GM23338 (cell line): ENCODE data around the gene TOB2. TPM values are rescaled to one million over a fixed set of nuclear protein-coding genes. Genes with fewer than 3 reads are reported as not detected.

ENCODE experiments used
- ATAC-seq: fragments of 200-7000 bp; cut with Tn5 transposase; 3 replicates; pipeline ENCODE4 v1.9.1; 2020
- DNase-seq: peaks from one replicate; pipeline ENCODE4 v3.0.0-alpha.2; 2015; ENCODE audit warnings: low spot score
- H2AFZ ChIP-seq: fragments of 200-600 bp; sonication (generic); 2 replicates; pipeline ENCODE4 v1.8.0; 2016; ENCODE audit warnings: antibody characterized with exemption, mild to moderate bottlenecking, moderate library complexity
- H3F3A ChIP-seq: fragments of 200-600 bp; sonication (generic); replicated peaks from 2 replicates; pipeline ENCODE4 v1.8.0; 2017; ENCODE audit warnings: antibody characterized with exemption, mixed run types, low read depth
- H3K27ac ChIP-seq: fragments of 200-600 bp; sonication (generic); 2 replicates; pipeline ENCODE4 v1.6.1; 2016; ENCODE audit warnings: low read depth
- H3K27me3 ChIP-seq: fragments of 200-600 bp; sonication (generic); 2 replicates; pipeline ENCODE4 v1.8.0; 2016; ENCODE audit warnings: mild to moderate bottlenecking, mixed run types, moderate library complexity; ENCODE audit not compliant: insufficient read depth
- H3K36me3 ChIP-seq: fragments of 200-600 bp; sonication (generic); 2 replicates; pipeline ENCODE4 v1.8.0; 2016; ENCODE audit warnings: mild to moderate bottlenecking; ENCODE audit not compliant: insufficient read depth
- H3K4me1 ChIP-seq: fragments of 200-600 bp; sonication (generic); 2 replicates; pipeline ENCODE4 v1.8.0; 2016; ENCODE audit warnings: mild to moderate bottlenecking, moderate library complexity; ENCODE audit not compliant: insufficient read depth
- H3K4me2 ChIP-seq: fragments of 200-600 bp; sonication (generic); 2 replicates; pipeline ENCODE4 v1.7.1; 2017; ENCODE audit warnings: mixed run types
- H3K4me3 ChIP-seq: fragments of 200-600 bp; sonication (generic); 2 replicates; pipeline ENCODE4 v1.6.1; 2016; ENCODE audit warnings: mixed run types
- H3K79me2 ChIP-seq: fragments of 200-600 bp; sonication (generic); replicated peaks from 2 replicates; pipeline ENCODE4 v1.8.0; 2017; ENCODE audit warnings: mild to moderate bottlenecking; ENCODE audit not compliant: insufficient read depth
- H3K9me2 ChIP-seq: fragments of 200-600 bp; sonication (generic); 2 replicates; pipeline ENCODE4 v1.8.0; 2017; ENCODE audit not compliant: insufficient read depth
- H4K20me1 ChIP-seq: fragments of 200-600 bp; sonication (generic); replicated peaks from 2 replicates; pipeline ENCODE4 v1.8.0; 2017; ENCODE audit warnings: mild to moderate bottlenecking; ENCODE audit not compliant: insufficient read depth
- H3K27ac Mint-ChIP-seq: 2 replicates; pipeline ENCODE4 v1.8.0; 2020; ENCODE audit warnings: inconsistent platforms, mild to moderate bottlenecking, moderate library complexity, mixed read lengths
- H3K27me3 Mint-ChIP-seq: 3 replicates; pipeline ENCODE4 v1.8.0; 2022; ENCODE audit warnings: low read depth, mild to moderate bottlenecking, moderate library complexity, mixed read lengths, inconsistent platforms; ENCODE audit not compliant: insufficient read depth, poor library complexity
- H3K36me3 Mint-ChIP-seq: 3 replicates; pipeline ENCODE4 v1.8.0; 2021; ENCODE audit warnings: low read depth, mild to moderate bottlenecking, inconsistent platforms, moderate library complexity, mixed read lengths
- H3K4me1 Mint-ChIP-seq: 3 replicates; pipeline ENCODE4 v1.8.0; 2020; ENCODE audit warnings: mild to moderate bottlenecking, inconsistent platforms, mixed read lengths
- H3K4me3 Mint-ChIP-seq: 3 replicates; pipeline ENCODE4 v1.8.0; 2021; ENCODE audit warnings: moderate library complexity, mild to moderate bottlenecking, inconsistent platforms, mixed read lengths
- H3K9me3 Mint-ChIP-seq: 3 replicates; pipeline ENCODE4 v1.8.0; 2020; ENCODE audit warnings: moderate library complexity, mild to moderate bottlenecking, inconsistent platforms, mixed read lengths
- CREB1 ChIP-seq: fragments of 250-450 bp; sonication (Bioruptor Pico); IDR thresholded peaks from 2 replicates; pipeline ENCODE4 v1.5.0; 2020; ENCODE audit warnings: low read depth, mild to moderate bottlenecking, moderate library complexity
- EZH2 ChIP-seq: fragments of 200-600 bp; sonication (generic); IDR thresholded peaks from one replicate; pipeline ENCODE4 v1.8.0; 2017; ENCODE audit warnings: antibody characterized with exemption, mild to moderate bottlenecking, low read depth; ENCODE audit not compliant: unreplicated experiment
- EZH2phosphoT487 ChIP-seq: fragments of 200-600 bp; sonication (generic); IDR thresholded peaks from one replicate; pipeline ENCODE4 v1.8.1; 2018; ENCODE audit warnings: antibody characterized with exemption; ENCODE audit not compliant: unreplicated experiment
- JUNB ChIP-seq: IDR thresholded peaks from one replicate; pipeline ENCODE4 v1.6.1; 2016; ENCODE audit warnings: antibody characterized with exemption; ENCODE audit not compliant: unreplicated experiment
- NANOG ChIP-seq: IDR thresholded peaks from 2 replicates; pipeline ENCODE4 v1.6.1; 2016; ENCODE audit warnings: antibody characterized with exemption, borderline replicate concordance
- POLR2AphosphoS5 ChIP-seq: IDR thresholded peaks from 2 replicates; pipeline ENCODE4 v1.6.1; 2016; ENCODE audit warnings: antibody characterized with exemption, low read depth
- STAT1 ChIP-seq: IDR thresholded peaks from one replicate; pipeline ENCODE4 v1.6.1; 2016; ENCODE audit warnings: antibody characterized with exemption; ENCODE audit not compliant: unreplicated experiment
- ZNF114 ChIP-seq: fragments of 250-450 bp; sonication (Bioruptor Pico); IDR thresholded peaks from 2 replicates; pipeline ENCODE4 v1.5.0; 2020; ENCODE audit warnings: mild to moderate bottlenecking, moderate library complexity
- ZNF331 ChIP-seq: fragments of 250-450 bp; sonication (Bioruptor Pico); IDR thresholded peaks from 2 replicates; pipeline ENCODE4 v1.5.0; 2020; ENCODE audit warnings: low read depth, mild to moderate bottlenecking, moderate library complexity
- polyA plus RNA-seq: library from polyadenylated mRNA; unstranded; fragments of >200 nt; fragmentation: Nextera tagmentation; extraction: Ambion mirVana; gene quantifications from 2 replicates; pipeline ENCODE4 v1.2.1, GENCODE V29; 2016
- total RNA-seq: library from RNA; depleted of rRNA; stranded (reverse); fragments of >200 nt; shearing (Covaris generic); gene quantifications from 2 replicates; pipeline ENCODE4 v1.2.3, GENCODE V29; 2014
- TF ChIP-seq, protein P1 (sequence below): IDR thresholded peaks from one replicate; pipeline ENCODE4 v1.6.1; 2018; ENCODE audit warnings: antibody characterized with exemption; ENCODE audit not compliant: unreplicated experiment
- TF ChIP-seq, protein P2 (sequence below), 2 experiments: fragments of 200-600 bp in 1 of 2; sonication (generic) in 1 of 2; conservative IDR thresholded peaks; 2 replicates each; pipeline versions ENCODE4 v1.5.1 to v1.6.1; 2016 to 2017; ENCODE audit warnings: antibody characterized with exemption in 2 of 2, low read depth in 2 of 2, mild to moderate bottlenecking in 2 of 2, moderate library complexity in 1 of 2
- TF ChIP-seq, protein P3 (sequence below): fragments of 250-450 bp; sonication (Bioruptor Pico); IDR thresholded peaks from 2 replicates; pipeline ENCODE4 v1.5.0; 2020; ENCODE audit warnings: mild to moderate bottlenecking, moderate library complexity
- TF ChIP-seq, protein P4 (sequence below): IDR thresholded peaks from 2 replicates; pipeline ENCODE4 v1.6.1; 2016; ENCODE audit warnings: antibody characterized with exemption

The TOB2 gene
- total and polyA plus RNA-seq, 2 experiments from 2014 or later = 27.3 to 47.2 TPM

DNA sequence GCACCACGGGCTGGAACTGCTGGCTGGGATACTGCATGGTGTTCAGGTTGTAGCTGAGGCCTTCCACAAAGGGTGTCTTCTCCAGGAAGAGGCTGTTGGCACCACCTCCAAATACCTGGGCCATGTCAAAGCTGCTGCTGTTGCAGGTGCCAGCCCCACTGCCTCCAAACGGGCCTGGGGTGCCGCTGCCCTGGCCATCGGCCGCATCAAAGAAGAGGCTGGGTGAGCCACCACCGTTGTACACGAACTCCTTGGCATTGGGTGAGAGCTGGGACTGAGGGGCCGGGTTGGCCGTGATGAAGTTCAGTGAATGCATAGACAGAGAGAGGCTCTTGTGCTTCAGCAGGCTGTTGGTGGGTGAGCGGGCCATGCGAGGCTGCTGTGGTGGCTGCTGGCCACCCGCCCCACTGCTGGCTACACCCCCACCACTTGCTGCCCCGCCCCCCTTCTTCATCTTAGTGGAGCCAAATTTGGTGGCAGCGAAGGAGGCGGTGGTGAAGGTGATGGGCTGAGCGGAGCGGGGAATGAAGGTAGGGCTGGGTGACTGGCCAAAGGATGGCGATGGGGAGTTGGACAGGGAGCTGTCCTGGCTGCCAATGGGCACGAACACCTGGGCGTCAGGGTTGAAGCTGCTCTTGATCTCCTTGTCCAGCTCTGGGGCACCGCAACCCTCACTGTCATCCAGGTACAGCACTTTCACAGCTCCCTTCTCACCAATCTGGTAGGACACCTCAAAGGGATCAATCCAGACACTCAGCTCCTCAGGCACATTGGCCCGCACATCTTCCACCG lies 10.1 kb downstream of the TOB2 start:
- H3K4me1 ChIP-seq = no peaks in the 10 kb centered on the region
- no peaks in the 10 kb centered on the region for H3K27me3 Mint-ChIP-seq
- peaks cover 29% of the 10 kb centered on the region for H3K36me3 ChIP-seq
- peaks cover 30% of the 10 kb centered on the region; the same call in 1 of the 2 replicates for H3F3A ChIP-seq
- H3K79me2 ChIP-seq = peaks cover 65% of the 10 kb centered on the region
- H3K27me3 ChIP-seq = no peaks in the 10 kb centered on the region
- H3K27ac ChIP-seq = no peak overlapping the region
- ATAC-seq = no peak
- TF ChIP-seq STAT1 = no peak
- TF ChIP-seq, protein P1, sequence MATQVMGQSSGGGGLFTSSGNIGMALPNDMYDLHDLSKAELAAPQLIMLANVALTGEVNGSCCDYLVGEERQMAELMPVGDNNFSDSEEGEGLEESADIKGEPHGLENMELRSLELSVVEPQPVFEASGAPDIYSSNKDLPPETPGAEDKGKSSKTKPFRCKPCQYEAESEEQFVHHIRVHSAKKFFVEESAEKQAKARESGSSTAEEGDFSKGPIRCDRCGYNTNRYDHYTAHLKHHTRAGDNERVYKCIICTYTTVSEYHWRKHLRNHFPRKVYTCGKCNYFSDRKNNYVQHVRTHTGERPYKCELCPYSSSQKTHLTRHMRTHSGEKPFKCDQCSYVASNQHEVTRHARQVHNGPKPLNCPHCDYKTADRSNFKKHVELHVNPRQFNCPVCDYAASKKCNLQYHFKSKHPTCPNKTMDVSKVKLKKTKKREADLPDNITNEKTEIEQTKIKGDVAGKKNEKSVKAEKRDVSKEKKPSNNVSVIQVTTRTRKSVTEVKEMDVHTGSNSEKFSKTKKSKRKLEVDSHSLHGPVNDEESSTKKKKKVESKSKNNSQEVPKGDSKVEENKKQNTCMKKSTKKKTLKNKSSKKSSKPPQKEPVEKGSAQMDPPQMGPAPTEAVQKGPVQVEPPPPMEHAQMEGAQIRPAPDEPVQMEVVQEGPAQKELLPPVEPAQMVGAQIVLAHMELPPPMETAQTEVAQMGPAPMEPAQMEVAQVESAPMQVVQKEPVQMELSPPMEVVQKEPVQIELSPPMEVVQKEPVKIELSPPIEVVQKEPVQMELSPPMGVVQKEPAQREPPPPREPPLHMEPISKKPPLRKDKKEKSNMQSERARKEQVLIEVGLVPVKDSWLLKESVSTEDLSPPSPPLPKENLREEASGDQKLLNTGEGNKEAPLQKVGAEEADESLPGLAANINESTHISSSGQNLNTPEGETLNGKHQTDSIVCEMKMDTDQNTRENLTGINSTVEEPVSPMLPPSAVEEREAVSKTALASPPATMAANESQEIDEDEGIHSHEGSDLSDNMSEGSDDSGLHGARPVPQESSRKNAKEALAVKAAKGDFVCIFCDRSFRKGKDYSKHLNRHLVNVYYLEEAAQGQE = no peak
- no peak for TF ChIP-seq EZH2
- TF ChIP-seq, protein P2, sequence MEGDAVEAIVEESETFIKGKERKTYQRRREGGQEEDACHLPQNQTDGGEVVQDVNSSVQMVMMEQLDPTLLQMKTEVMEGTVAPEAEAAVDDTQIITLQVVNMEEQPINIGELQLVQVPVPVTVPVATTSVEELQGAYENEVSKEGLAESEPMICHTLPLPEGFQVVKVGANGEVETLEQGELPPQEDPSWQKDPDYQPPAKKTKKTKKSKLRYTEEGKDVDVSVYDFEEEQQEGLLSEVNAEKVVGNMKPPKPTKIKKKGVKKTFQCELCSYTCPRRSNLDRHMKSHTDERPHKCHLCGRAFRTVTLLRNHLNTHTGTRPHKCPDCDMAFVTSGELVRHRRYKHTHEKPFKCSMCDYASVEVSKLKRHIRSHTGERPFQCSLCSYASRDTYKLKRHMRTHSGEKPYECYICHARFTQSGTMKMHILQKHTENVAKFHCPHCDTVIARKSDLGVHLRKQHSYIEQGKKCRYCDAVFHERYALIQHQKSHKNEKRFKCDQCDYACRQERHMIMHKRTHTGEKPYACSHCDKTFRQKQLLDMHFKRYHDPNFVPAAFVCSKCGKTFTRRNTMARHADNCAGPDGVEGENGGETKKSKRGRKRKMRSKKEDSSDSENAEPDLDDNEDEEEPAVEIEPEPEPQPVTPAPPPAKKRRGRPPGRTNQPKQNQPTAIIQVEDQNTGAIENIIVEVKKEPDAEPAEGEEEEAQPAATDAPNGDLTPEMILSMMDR (conservative IDR thresholded peaks at IDR 0.05; ENCODE audit: low read depth in 2 of 2) = no peak
- no peak for TF ChIP-seq NANOG
- no peak for TF ChIP-seq JUNB
- TF ChIP-seq, protein P3, sequence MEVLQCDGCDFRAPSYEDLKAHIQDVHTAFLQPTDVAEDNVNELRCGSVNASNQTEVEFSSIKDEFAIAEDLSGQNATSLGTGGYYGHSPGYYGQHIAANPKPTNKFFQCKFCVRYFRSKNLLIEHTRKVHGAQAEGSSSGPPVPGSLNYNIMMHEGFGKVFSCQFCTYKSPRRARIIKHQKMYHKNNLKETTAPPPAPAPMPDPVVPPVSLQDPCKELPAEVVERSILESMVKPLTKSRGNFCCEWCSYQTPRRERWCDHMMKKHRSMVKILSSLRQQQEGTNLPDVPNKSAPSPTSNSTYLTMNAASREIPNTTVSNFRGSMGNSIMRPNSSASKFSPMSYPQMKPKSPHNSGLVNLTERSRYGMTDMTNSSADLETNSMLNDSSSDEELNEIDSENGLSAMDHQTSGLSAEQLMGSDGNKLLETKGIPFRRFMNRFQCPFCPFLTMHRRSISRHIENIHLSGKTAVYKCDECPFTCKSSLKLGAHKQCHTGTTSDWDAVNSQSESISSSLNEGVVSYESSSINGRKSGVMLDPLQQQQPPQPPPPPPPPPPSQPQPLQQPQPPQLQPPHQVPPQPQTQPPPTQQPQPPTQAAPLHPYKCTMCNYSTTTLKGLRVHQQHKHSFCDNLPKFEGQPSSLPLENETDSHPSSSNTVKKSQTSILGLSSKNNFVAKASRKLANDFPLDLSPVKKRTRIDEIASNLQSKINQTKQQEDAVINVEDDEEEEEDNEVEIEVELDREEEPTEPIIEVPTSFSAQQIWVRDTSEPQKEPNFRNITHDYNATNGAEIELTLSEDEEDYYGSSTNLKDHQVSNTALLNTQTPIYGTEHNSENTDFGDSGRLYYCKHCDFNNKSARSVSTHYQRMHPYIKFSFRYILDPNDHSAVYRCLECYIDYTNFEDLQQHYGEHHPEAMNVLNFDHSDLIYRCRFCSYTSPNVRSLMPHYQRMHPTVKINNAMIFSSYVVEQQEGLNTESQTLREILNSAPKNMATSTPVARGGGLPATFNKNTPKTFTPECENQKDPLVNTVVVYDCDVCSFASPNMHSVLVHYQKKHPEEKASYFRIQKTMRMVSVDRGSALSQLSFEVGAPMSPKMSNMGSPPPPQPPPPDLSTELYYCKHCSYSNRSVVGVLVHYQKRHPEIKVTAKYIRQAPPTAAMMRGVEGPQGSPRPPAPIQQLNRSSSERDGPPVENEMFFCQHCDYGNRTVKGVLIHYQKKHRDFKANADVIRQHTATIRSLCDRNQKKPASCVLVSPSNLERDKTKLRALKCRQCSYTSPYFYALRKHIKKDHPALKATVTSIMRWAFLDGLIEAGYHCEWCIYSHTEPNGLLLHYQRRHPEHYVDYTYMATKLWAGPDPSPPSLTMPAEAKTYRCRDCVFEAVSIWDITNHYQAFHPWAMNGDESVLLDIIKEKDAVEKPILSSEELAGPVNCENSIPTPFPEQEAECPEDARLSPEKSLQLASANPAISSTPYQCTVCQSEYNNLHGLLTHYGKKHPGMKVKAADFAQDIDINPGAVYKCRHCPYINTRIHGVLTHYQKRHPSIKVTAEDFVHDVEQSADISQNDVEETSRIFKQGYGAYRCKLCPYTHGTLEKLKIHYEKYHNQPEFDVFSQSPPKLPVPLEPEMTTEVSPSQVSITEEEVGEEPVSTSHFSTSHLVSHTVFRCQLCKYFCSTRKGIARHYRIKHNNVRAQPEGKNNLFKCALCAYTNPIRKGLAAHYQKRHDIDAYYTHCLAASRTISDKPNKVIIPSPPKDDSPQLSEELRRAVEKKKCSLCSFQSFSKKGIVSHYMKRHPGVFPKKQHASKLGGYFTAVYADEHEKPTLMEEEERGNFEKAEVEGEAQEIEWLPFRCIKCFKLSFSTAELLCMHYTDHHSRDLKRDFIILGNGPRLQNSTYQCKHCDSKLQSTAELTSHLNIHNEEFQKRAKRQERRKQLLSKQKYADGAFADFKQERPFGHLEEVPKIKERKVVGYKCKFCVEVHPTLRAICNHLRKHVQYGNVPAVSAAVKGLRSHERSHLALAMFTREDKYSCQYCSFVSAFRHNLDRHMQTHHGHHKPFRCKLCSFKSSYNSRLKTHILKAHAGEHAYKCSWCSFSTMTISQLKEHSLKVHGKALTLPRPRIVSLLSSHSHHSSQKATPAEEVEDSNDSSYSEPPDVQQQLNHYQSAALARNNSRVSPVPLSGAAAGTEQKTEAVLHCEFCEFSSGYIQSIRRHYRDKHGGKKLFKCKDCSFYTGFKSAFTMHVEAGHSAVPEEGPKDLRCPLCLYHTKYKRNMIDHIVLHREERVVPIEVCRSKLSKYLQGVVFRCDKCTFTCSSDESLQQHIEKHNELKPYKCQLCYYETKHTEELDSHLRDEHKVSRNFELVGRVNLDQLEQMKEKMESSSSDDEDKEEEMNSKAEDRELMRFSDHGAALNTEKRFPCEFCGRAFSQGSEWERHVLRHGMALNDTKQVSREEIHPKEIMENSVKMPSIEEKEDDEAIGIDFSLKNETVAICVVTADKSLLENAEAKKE = no peak
- TF ChIP-seq CREB1 = no peak
- TF ChIP-seq, protein P4, sequence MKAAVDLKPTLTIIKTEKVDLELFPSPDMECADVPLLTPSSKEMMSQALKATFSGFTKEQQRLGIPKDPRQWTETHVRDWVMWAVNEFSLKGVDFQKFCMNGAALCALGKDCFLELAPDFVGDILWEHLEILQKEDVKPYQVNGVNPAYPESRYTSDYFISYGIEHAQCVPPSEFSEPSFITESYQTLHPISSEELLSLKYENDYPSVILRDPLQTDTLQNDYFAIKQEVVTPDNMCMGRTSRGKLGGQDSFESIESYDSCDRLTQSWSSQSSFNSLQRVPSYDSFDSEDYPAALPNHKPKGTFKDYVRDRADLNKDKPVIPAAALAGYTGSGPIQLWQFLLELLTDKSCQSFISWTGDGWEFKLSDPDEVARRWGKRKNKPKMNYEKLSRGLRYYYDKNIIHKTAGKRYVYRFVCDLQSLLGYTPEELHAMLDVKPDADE = no peak
- TF ChIP-seq POLR2AphosphoS5 = no peak
- no peak for TF ChIP-seq EZH2phosphoT487
- no peak for TF ChIP-seq ZNF114 (CRISPR knock-in tag)
- no peak for TF ChIP-seq ZNF331 (CRISPR knock-in tag)
- H3K4me3 ChIP-seq = no peak overlapping the region
- no peaks in the 10 kb centered on the region; the same call in 2 of the 3 replicates for H3K4me1 Mint-ChIP-seq
- H3K4me2 ChIP-seq = no peak overlapping the region
- H3K36me3 Mint-ChIP-seq = peaks cover 52% of the 10 kb centered on the region
- H4K20me1 ChIP-seq = peaks cover 48% of the 10 kb centered on the region
- H3K4me3 Mint-ChIP-seq = no peak overlapping the region
- no peak overlapping the region for H2AFZ ChIP-seq
- H3K27ac Mint-ChIP-seq = no peak overlapping the region
- no peaks in the 10 kb centered on the region; the same call in 2 of the 3 replicates for H3K9me3 Mint-ChIP-seq
- no peak for DNase-seq
- H3K9me2 ChIP-seq = no peaks in the 10 kb centered on the region
